GM18520 (cell line): ENCODE results near the gene EXOSC9.

Experiments used
- ATAC-seq: cut with Tn5 transposase; IDR thresholded peaks from one replicate; pipeline ENCODE4 v1.9.1; 2021; ENCODE audit not compliant: unreplicated experiment

Gene EXOSC9

GRCh38 chr4:121822796-121823504 lies 21.8 kb downstream of the EXOSC9 start:
- peak; percentile 24 for ATAC-seq

- peak; percentile 92 for ATAC-seq
Measured at GRCh38 chr4:121823505-121824170, 22.5 kb downstream of the EXOSC9 start, which contains the start of gene CCNA2. Gene CCNA2 (minus strand): TSS chr4:121823883. CDS start chr4:121823628, 255 bp downstream.

- ATAC-seq: no peak
Measured at GRCh38 chr4:121824171-121824527, 23.0 kb downstream of the EXOSC9 start.

- no peak for ATAC-seq
Measured at GRCh38 chr4:121824950-121825349, 23.8 kb downstream of the EXOSC9 start.

GRCh38 chr4:121827853-121828252 lies 26.7 kb downstream of the EXOSC9 start:
- no peak for ATAC-seq

- no peak for ATAC-seq
Measured at GRCh38 chr4:121829511-121829910, 28.4 kb downstream of the EXOSC9 start.

- no peak for ATAC-seq
Measured at GRCh38 chr4:121838136-121838535, 37.0 kb downstream of the EXOSC9 start.

GRCh38 chr4:121842862-121843261 lies 41.7 kb downstream of the EXOSC9 start:
- ATAC-seq: no peak

GRCh38 chr4:121846662-121847061 lies 45.5 kb downstream of the EXOSC9 start:
- no peak for ATAC-seq

GRCh38 chr4:121851354-121851753 lies 50.2 kb downstream of the EXOSC9 start:
- ATAC-seq: no peak

GRCh38 chr4:121860121-121860520 lies 59.0 kb downstream of the EXOSC9 start:
- no peak for ATAC-seq

- ATAC-seq: no peak
Measured at GRCh38 chr4:121861426-121861825, 60.3 kb downstream of the EXOSC9 start.

GRCh38 chr4:121863799-121864198 lies 62.7 kb downstream of the EXOSC9 start:
- no peak for ATAC-seq
